ENCODE measurements around the gene KLHL29. TPM values are rescaled to one million over a fixed set of nuclear protein-coding genes. Genes with fewer than 3 reads are reported as not detected.

The KLHL29 gene
- total RNA-seq, 1 experiment from 2014 or later: 2.6 TPM

- H3K4me1 ChIP-seq (ENCODE audit: insufficient read depth, low read length): no peaks in the 10 kb centered on the region
- no TSS peak for BruUV-seq (replicated peaks)
These were observed 172.5 kb downstream of the KLHL29 start for GRCh38 chr2:23557455-23557854.

GRCh38 chr2:23559561-23560239, 174.7 kb downstream of the KLHL29 start:
- ATAC-seq (no peak), DNase-seq (no peak)
- H3K27ac ChIP-seq (ENCODE audit: low read length): no peak overlapping the region
- no TSS peak for BruUV-seq (replicated peaks)
- no peaks in the 10 kb centered on the region for H3K27me3 ChIP-seq (ENCODE audit: low read length)
- no peaks in the 10 kb centered on the region for H3K79me2 ChIP-seq (ENCODE audit: low read length)
- no peaks in the 10 kb centered on the region for H4K20me1 ChIP-seq (ENCODE audit: low read length)
- intact Hi-C loops (cut with micrococcal nuclease): no loop called here
- ChIA-PET POLR2A (ENCODE audit: unreplicated experiment) (no interaction called here), CTCF (no interaction called here)
- no peaks in the 10 kb centered on the region for H3K9me3 ChIP-seq (ENCODE audit: low read length)
- H3K4me2 ChIP-seq (ENCODE audit: low read length): no peak overlapping the region
- H3K4me3 ChIP-seq (ENCODE audit: low read length): no peak overlapping the region
- no peak for TF ChIP-seq EZH2phosphoT487 (IDR thresholded peaks at IDR 0.05; ENCODE audit: borderline replicate concordance, low read length)
- no peak for TF ChIP-seq EZH2 (IDR thresholded peaks at IDR 0.05; ENCODE audit: low read length, unreplicated experiment)
- no peak overlapping the region for H2AFZ ChIP-seq (ENCODE audit: low read length)
- H3K4me1 ChIP-seq (ENCODE audit: insufficient read depth, low read length): no peaks in the 10 kb centered on the region
- H3K9me2 ChIP-seq (replicated peaks; ENCODE audit: low read length): no peaks in the 10 kb centered on the region
- no peak overlapping the region for H3K9ac ChIP-seq (ENCODE audit: low read length)
- H3K36me3 ChIP-seq (ENCODE audit: low read depth, low read length): no peaks in the 10 kb centered on the region
- H3F3A ChIP-seq (ENCODE audit: low read length, unreplicated experiment): no peaks in the 10 kb centered on the region

More at GRCh38 chr2:23557455-23557854, 172.5 kb downstream of the KLHL29 start:
- no peak overlapping the region for H3K9ac ChIP-seq (ENCODE audit: low read length)
- no peak overlapping the region for H3K4me3 ChIP-seq (ENCODE audit: low read length)
- no peak overlapping the region for H3K4me2 ChIP-seq (ENCODE audit: low read length)
- no peak for TF ChIP-seq CTCF (conservative IDR thresholded peaks at IDR 0.05; ENCODE audit: low read depth, low read length)
- TF ChIP-seq EZH2 (IDR thresholded peaks at IDR 0.05; ENCODE audit: low read length, unreplicated experiment): no peak
- TF ChIP-seq EZH2phosphoT487 (IDR thresholded peaks at IDR 0.05; ENCODE audit: borderline replicate concordance, low read length): no peak
- ATAC-seq (no peak), DNase-seq (no peak)
- H3K27me3 ChIP-seq (ENCODE audit: low read length): no peaks in the 10 kb centered on the region
- H3K27ac ChIP-seq (ENCODE audit: low read length): no peak overlapping the region
- no peaks in the 10 kb centered on the region for H3K79me2 ChIP-seq (ENCODE audit: low read length)
- H2AFZ ChIP-seq (ENCODE audit: low read length): no peak overlapping the region
- ChIA-PET CTCF (no interaction called here), POLR2A (ENCODE audit: unreplicated experiment) (no interaction called here)
- H3K36me3 ChIP-seq (ENCODE audit: low read depth, low read length): no peaks in the 10 kb centered on the region
- H3F3A ChIP-seq (ENCODE audit: low read length, unreplicated experiment): no peaks in the 10 kb centered on the region
- intact Hi-C loops (cut with micrococcal nuclease): no loop called here
- no peaks in the 10 kb centered on the region for H3K9me3 ChIP-seq (ENCODE audit: low read length)
- no peaks in the 10 kb centered on the region for H3K9me2 ChIP-seq (replicated peaks; ENCODE audit: low read length)
- no peaks in the 10 kb centered on the region for H4K20me1 ChIP-seq (ENCODE audit: low read length)

GRCh38 chr2:23561088-23561487, 176.1 kb downstream of the KLHL29 start:
- ChIA-PET CTCF (no interaction called here), POLR2A (ENCODE audit: unreplicated experiment) (no interaction called here)
- H3K9me2 ChIP-seq (replicated peaks; ENCODE audit: low read length): no peaks in the 10 kb centered on the region
- no peak for ATAC-seq
- no peak overlapping the region for H3K27ac ChIP-seq (ENCODE audit: low read length)
- TF ChIP-seq EZH2phosphoT487 (IDR thresholded peaks at IDR 0.05; ENCODE audit: borderline replicate concordance, low read length) (no peak), EZH2 (IDR thresholded peaks at IDR 0.05; ENCODE audit: low read length, unreplicated experiment) (no peak), CTCF (conservative IDR thresholded peaks at IDR 0.05; ENCODE audit: low read depth, low read length) (no peak)
- H3K9me3 ChIP-seq (ENCODE audit: low read length): no peaks in the 10 kb centered on the region
- no peaks in the 10 kb centered on the region for H3K27me3 ChIP-seq (ENCODE audit: low read length)
- no TSS peak for BruUV-seq (replicated peaks)
- no peaks in the 10 kb centered on the region for H3F3A ChIP-seq (ENCODE audit: low read length, unreplicated experiment)
- intact Hi-C loops (cut with micrococcal nuclease): no loop called here
- H2AFZ ChIP-seq (ENCODE audit: low read length): no peak overlapping the region
- no peaks in the 10 kb centered on the region for H3K36me3 ChIP-seq (ENCODE audit: low read depth, low read length)
- no peak overlapping the region for H3K4me3 ChIP-seq (ENCODE audit: low read length)
- H3K9ac ChIP-seq (ENCODE audit: low read length): no peak overlapping the region
- no peaks in the 10 kb centered on the region for H3K4me1 ChIP-seq (ENCODE audit: insufficient read depth, low read length)
- H3K4me2 ChIP-seq (ENCODE audit: low read length): no peak overlapping the region
- H4K20me1 ChIP-seq (ENCODE audit: low read length): no peaks in the 10 kb centered on the region
- no peaks in the 10 kb centered on the region for H3K79me2 ChIP-seq (ENCODE audit: low read length)
- DNase-seq: no peak
